Nephron progenitor cell (in vitro differentiated cells): ENCODE data around the gene EPN1.

Experiments used
- DNase-seq: peaks from one replicate; pipeline ENCODE4 v3.0.0; 2021
- H3K27ac Mint-ChIP-seq: 2 replicates; pipeline ENCODE4 v1.8.0; 2021; ENCODE audit warnings: mild to moderate bottlenecking, moderate library complexity, mixed read lengths
- H3K27me3 Mint-ChIP-seq: 2 replicates; pipeline ENCODE4 v1.8.0; 2021; ENCODE audit warnings: mild to moderate bottlenecking, low read depth, mixed read lengths; ENCODE audit not compliant: poor library complexity
- H3K36me3 Mint-ChIP-seq: 2 replicates; pipeline ENCODE4 v1.8.0; 2021; ENCODE audit warnings: low read depth, mixed read lengths
- H3K4me1 Mint-ChIP-seq: 2 replicates; pipeline ENCODE4 v1.8.0; 2021; ENCODE audit warnings: mixed read lengths
- H3K4me3 Mint-ChIP-seq: 2 replicates; pipeline ENCODE4 v1.8.0; 2021; ENCODE audit warnings: mild to moderate bottlenecking, moderate library complexity, mixed read lengths
- H3K9me3 Mint-ChIP-seq: 2 replicates; pipeline ENCODE4 v1.8.0; 2021; ENCODE audit warnings: mild to moderate bottlenecking, moderate library complexity, mixed read lengths
- TF ChIP-seq, protein P1 (sequence below): fragments of 200-600 bp; sonication (generic); IDR thresholded peaks from 2 replicates; pipeline ENCODE4 v1.5.0; 2021; ENCODE audit warnings: antibody characterized with exemption

The EPN1 gene

DNA sequence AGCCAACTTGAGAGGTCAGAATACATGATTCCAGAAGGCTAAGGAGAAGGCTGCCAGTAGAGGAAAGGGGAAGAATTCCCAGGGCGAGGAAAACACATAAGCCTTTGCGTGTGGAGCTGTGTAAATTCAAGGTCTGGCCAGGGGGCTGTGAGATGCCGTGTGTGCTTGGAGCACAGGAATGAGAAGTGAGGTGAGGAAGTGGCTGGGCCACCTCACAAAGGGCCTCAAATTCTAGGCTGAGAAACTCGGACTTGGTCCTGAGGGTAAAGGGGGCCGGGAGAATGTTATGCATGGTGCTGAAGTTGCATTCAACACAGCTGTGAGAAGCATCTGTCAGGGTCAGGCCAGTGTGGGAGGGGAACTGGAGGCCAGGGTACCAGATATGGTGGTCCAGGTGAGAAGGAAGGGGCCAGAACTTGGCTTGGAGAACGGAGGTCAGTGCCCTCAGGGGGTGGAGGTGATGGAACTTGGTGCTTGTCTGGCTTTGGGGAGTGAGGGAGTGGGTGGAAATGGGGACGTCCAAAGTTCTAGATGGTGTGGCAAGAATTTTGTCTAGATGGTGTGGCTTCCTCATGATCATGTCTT, 39.1 kb upstream of the EPN1 start:
- Mint-ChIP-seq H3K4me3 (peak overlapping the region; percentile 100), H3K9me3 (no peaks in the 10 kb centered on the region), H3K27ac (peak overlapping the region; percentile 100), H3K27me3 (peaks cover 13% of the 10 kb centered on the region), H3K36me3 (peaks cover 13% of the 10 kb centered on the region), H3K4me1 (peaks cover 62% of the 10 kb centered on the region)
- no peak for DNase-seq
- TF ChIP-seq, protein P1, sequence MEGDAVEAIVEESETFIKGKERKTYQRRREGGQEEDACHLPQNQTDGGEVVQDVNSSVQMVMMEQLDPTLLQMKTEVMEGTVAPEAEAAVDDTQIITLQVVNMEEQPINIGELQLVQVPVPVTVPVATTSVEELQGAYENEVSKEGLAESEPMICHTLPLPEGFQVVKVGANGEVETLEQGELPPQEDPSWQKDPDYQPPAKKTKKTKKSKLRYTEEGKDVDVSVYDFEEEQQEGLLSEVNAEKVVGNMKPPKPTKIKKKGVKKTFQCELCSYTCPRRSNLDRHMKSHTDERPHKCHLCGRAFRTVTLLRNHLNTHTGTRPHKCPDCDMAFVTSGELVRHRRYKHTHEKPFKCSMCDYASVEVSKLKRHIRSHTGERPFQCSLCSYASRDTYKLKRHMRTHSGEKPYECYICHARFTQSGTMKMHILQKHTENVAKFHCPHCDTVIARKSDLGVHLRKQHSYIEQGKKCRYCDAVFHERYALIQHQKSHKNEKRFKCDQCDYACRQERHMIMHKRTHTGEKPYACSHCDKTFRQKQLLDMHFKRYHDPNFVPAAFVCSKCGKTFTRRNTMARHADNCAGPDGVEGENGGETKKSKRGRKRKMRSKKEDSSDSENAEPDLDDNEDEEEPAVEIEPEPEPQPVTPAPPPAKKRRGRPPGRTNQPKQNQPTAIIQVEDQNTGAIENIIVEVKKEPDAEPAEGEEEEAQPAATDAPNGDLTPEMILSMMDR = no peak

GRCh38 chr19:55636723-55637122, 38.3 kb upstream of the EPN1 start:
- DNase-seq = no peak
- H3K27me3 Mint-ChIP-seq = peaks cover 9% of the 10 kb centered on the region
- peaks cover 13% of the 10 kb centered on the region for H3K36me3 Mint-ChIP-seq
- H3K4me1 Mint-ChIP-seq = peaks cover 66% of the 10 kb centered on the region
- H3K9me3 Mint-ChIP-seq = no peaks in the 10 kb centered on the region
- H3K4me3 Mint-ChIP-seq = peak overlapping the region; percentile 100
- H3K27ac Mint-ChIP-seq = peak overlapping the region; percentile 55
- TF ChIP-seq, protein P1 = no peak

DNA sequence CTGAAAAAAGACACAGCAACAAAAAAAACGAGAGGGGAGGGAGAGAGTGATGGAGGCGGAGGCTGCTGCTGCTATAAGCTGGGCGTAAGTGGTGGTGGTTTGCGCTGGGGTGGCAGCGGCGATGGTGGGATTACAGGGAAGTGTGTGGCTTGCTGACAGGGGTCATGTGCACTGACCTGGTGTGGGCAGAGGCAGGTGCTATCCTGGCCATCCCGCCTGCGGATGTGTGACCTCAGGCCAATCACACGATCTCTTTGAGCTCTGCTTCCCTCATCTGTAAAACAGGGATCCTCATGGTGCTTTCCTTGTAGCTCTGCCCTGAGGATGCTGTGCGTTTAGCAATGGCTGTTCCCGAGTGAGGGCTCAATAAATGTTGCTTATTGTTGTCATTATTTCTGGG, 37.5 kb upstream of the EPN1 start:
- peak overlapping the region; percentile 55 for H3K27ac Mint-ChIP-seq
- TF ChIP-seq, protein P1 = no peak
- no peak for DNase-seq
- H3K9me3 Mint-ChIP-seq = no peaks in the 10 kb centered on the region
- peak overlapping the region; percentile 47 for H3K4me3 Mint-ChIP-seq
- H3K36me3 Mint-ChIP-seq = peaks cover 13% of the 10 kb centered on the region
- H3K4me1 Mint-ChIP-seq = peaks cover 67% of the 10 kb centered on the region
- peaks cover 9% of the 10 kb centered on the region for H3K27me3 Mint-ChIP-seq

GRCh38 chr19:55638864-55639359, 36.1 kb upstream of the EPN1 start:
- TF ChIP-seq, protein P1 = peak; percentile 24
- peaks cover 13% of the 10 kb centered on the region for H3K36me3 Mint-ChIP-seq
- H3K4me3 Mint-ChIP-seq = peak overlapping the region; percentile 64
- peaks cover 5% of the 10 kb centered on the region for H3K27me3 Mint-ChIP-seq
- DNase-seq = no peak
- peaks cover 74% of the 10 kb centered on the region for H3K4me1 Mint-ChIP-seq
- H3K9me3 Mint-ChIP-seq = no peaks in the 10 kb centered on the region
- no peak overlapping the region for H3K27ac Mint-ChIP-seq

GRCh38 chr19:55640043-55640576, 34.9 kb upstream of the EPN1 start:
- Mint-ChIP-seq H3K36me3 (peaks cover 13% of the 10 kb centered on the region), H3K4me3 (peak overlapping the region; percentile 87), H3K9me3 (no peaks in the 10 kb centered on the region), H3K27me3 (peaks cover 5% of the 10 kb centered on the region), H3K27ac (peak overlapping the region; percentile 92), H3K4me1 (peaks cover 75% of the 10 kb centered on the region)
- DNase-seq = no peak
- TF ChIP-seq, protein P1 = no peak
